NK-92 (cell line): ENCODE measurements around the gene MYCL.

ENCODE experiments used
- DNase-seq: peaks from one replicate; lab custom pipeline; 2025; ENCODE audit not compliant: unreplicated experiment; lab: John Stamatoyannopoulos, UW

Gene MYCL, protein sequence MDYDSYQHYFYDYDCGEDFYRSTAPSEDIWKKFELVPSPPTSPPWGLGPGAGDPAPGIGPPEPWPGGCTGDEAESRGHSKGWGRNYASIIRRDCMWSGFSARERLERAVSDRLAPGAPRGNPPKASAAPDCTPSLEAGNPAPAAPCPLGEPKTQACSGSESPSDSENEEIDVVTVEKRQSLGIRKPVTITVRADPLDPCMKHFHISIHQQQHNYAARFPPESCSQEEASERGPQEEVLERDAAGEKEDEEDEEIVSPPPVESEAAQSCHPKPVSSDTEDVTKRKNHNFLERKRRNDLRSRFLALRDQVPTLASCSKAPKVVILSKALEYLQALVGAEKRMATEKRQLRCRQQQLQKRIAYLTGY

GRCh38 chr1:39901714-39902459 is at the start of gene MYCL:
MYCL (minus strand) TSS chr1:39901917; CDS start chr1:39901434, 483 bp downstream.
- DNase-seq, result no peak

DNA sequence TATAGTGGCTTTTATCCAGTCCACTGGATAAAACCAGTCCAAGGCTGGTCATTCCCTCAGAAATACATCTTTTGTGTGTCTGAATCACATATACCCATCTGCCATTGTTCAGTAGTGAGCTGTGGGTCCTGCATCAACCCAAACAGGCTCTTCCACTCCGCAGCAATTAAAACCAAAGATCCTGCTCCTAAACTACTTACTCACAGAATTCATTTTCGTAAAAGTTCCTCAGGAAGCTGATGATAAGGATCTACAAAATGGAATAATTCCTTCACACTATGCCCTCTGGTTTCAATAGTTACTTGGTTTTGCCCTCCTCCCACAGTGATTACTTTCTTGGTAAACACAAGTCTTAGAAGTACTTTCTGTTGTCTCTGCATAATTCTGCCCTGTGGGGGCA is 48.2 kb upstream of the MYCL start:
- no peak for DNase-seq

DNA sequence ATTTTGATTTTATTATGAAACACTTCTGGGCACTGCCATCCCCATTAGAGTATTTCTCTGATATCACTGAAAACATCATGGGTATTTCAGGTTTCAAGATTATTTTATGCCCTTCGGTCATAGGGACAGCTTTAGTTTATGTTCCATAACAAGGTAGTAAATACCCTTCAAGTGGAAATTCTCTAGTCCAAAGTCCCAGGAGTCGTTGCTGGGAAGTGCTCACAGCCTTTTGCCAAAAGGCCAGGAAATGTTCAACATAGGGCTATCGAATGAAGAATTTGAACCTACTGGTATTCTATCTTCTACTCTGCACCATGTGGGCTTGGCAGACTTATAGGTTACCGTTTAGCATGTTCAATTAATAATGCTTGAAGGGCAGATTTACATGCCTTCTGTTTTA is 45.5 kb upstream of the MYCL start:
- DNase-seq, result no peak

- no peak for DNase-seq
These were observed 44.5 kb upstream of the MYCL start for GRCh38 chr1:39946216-39946615.

DNA sequence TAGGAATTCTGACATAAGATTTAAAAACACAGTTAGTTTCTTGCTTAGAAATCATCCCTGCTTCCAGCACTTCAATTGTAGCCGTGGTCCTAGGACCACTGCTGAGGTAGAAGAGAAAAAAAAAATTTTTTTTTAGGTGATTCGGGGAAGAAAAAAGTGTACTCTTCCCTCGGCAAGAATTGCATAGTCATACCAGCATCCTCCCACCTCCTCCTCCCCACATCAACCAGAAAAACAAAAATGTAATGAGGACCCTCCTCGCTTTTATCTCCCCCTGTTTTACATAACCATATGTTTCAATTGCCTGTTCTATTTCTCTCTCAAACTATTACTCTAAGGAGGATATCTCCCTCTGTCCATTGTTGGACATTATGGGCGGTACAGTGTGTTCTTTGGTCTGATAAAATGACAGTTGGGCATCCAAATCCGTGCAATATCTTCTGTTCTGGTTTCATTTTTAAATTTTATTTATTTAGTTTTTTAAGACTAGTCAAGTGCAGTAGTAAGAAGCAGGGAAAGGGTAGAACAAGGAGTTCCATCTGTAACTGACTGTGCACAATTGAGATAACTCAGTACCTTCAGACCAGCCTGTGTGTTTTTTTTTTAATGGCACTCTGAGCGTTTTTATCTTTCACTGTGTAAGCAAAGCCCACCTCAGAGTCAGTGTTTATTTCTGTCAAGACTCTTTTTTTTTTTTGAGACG is 42.8 kb upstream of the MYCL start:
- no peak for DNase-seq

- DNase-seq, result no peak
These were observed 42.0 kb upstream of the MYCL start for GRCh38 chr1:39943471-39944290.

DNA sequence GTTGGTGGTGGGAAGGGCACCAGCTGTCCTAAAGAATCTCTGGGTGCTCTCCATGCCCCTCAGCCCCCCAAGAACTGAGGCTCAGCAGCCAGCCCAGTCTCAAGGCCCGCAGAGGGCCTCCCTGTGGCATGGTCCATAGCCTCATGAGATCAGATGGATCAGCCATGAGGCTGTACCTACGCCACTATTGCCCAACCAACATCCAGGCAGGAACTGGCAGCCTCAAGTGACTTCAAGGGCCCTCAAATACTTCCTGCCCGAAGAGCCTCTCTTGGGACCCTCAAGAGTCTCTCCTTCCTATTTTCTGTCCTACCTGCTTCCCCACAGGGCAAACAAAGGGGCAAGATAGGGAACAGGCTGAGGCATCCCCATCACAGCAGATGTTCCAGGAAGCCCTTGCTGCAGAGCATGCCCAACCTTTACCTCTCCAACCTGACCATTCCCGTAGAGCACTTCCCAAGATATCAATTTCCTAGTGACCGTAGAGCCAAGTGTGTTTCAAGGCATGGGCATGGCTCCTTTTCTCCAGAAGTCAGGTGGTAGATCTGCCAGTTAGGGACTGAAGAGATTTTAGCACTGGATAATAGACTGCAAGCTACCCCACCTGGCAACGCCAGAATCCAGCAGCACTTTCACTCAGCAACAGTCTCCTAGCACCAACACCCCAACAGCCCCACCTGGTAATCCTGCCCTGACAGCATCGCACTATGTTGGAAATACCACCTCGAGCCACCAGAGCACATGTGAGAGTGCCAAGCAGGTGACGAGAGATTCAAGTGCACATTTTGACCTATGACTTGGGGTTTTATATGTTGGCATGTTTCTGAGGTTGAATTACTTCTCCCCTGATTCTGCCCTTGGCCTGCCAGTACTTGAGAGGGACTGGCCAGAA is 39.5 kb upstream of the MYCL start:
- DNase-seq, result no peak

- DNase-seq, result no peak
These were observed 38.5 kb upstream of the MYCL start for GRCh38 chr1:39940253-39940652.

GRCh38 chr1:39938856-39939255 is 37.1 kb upstream of the MYCL start:
- DNase-seq, result no peak

GRCh38 chr1:39936724-39937491 is 35.2 kb upstream of the MYCL start:
- no peak for DNase-seq

- DNase-seq, result no peak
These were observed 32.5 kb upstream of the MYCL start for GRCh38 chr1:39933956-39934941.

DNA sequence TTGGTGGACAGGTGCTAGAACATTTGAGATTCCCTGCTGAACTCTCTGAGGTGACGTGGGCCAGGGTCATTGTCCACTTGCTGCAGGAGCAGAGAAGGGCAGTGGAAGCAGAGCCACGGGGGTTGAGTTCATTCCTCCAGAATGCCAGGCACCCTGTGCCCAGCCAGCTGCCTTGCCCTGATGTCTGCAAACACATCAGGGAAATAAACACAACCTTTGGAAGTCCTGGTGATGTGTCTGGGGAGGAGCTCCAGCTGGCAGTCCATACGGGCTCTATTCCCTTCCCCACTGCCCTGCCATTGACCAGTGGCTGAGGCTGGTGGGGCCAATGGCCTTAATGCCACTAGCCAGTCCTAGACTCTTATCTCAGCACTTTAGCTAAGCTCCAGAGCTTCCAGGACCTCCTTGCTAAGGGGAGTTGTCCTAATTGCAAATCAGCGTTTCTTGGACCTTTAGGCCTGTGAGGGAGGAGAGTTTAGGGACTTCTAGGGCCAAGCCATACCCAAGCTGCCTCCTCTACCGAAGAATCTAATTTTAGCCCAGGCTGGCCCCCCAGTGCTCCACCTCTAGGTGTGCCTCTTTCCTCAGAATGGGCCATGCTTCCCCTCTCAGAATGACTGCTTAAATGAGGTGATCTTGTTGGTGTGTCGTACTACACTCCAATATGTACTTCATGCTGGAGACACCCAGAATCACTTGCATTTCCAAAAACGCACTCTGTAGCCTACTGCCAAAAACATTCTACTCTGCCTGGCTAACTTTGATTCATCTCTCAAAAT is 27.3 kb upstream of the MYCL start:
- no peak for DNase-seq

- DNase-seq, result no peak
These were observed 25.8 kb upstream of the MYCL start for GRCh38 chr1:39927538-39927937.

DNA sequence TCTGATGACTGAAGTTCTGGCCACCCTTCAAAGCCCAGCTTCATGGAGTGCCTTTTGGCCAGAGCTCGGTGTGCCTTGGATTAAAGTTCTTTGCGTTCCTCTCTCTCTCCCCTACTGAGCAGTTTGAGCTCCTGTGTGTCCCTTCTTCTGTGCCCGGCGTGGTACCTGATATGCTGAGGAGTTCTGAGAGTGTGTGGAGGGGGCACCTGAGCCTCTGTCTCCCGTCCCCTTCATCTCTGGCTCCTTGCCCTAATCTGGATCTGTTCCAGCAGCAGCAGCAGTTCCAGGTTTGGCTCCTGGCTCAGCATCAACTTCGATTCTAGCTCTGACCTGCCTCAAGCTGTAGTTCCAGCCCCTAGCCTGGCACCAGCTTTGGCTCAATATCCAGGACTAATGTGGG is 25.1 kb upstream of the MYCL start:
- no peak for DNase-seq

- no peak for DNase-seq
These were observed 24.7 kb upstream of the MYCL start for GRCh38 chr1:39926343-39926793.

GRCh38 chr1:39925721-39926342 is 24.1 kb upstream of the MYCL start:
- DNase-seq, result no peak

DNA sequence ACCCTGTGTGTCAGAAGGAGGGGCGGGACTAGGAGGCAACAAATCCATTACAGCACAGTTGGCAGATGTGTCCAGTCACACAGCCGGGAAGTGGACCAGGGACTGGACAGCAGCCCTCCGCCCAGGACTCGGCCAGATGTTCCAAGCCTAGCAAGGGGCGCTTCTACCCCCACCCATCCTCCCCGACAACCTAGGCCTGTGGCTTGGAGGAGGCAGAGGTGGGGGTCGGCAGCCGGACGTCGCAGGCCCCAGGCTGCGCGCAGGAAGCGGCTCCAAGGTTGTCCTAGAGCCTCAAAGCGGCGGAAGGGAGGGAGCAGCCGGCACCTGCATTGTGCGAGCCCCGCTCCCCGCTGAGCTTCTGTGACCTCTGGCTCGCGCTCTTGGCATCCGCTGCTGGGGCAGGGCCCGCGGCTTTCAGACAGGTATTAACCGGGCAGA is 20.6 kb upstream of the MYCL start:
- no peak for DNase-seq
